NAMALWA (cell line): ENCODE data around the gene KCNE1.
A peak's percentile ranks its signal among the peaks of the same experiment; 100 is the strongest.
"Not testable (repeated sequence)": the region's sequence is repeated elsewhere in the genome, so short reads cannot be mapped to it uniquely, and the experiment has no call there.

Experiments used
- DNase-seq: peaks from one replicate; pipeline ENCODE4 v3.0.0-alpha.2; 2015; ENCODE audit warnings: low spot score

The KCNE1 gene

GRCh38 chr21:34511181-34511580, 829 bp downstream of the KCNE1 start:
- DNase-seq, result no peak

- peak; percentile 66 for DNase-seq
Observed at GRCh38 chr21:34510148-34511142, 1.6 kb downstream of the KCNE1 start.

- no peak for DNase-seq
Observed at GRCh38 chr21:34509151-34509550, 2.9 kb downstream of the KCNE1 start.

GRCh38 chr21:34504595-34504994, 7.4 kb downstream of the KCNE1 start:
- no peak for DNase-seq

GRCh38 chr21:34502480-34503106, 9.4 kb downstream of the KCNE1 start:
- no peak for DNase-seq

GRCh38 chr21:34501716-34502115, 10.3 kb downstream of the KCNE1 start:
- DNase-seq, result no peak

GRCh38 chr21:34500191-34500590, 11.8 kb downstream of the KCNE1 start:
- no peak for DNase-seq

GRCh38 chr21:34499116-34499515, 12.9 kb downstream of the KCNE1 start:
- DNase-seq, result no peak

GRCh38 chr21:34498623-34499022, 13.4 kb downstream of the KCNE1 start:
- DNase-seq, result no peak

GRCh38 chr21:34483854-34484253, 28.2 kb downstream of the KCNE1 start:
- not testable (repeated sequence) for DNase-seq

GRCh38 chr21:34483435-34483834, 28.6 kb downstream of the KCNE1 start:
- DNase-seq, result not testable (repeated sequence)

- DNase-seq, result not testable (repeated sequence)
Observed at GRCh38 chr21:34467333-34467732, 44.7 kb downstream of the KCNE1 start.

GRCh38 chr21:34459426-34459825, 52.6 kb downstream of the KCNE1 start:
- DNase-seq, result not testable (repeated sequence)

GRCh38 chr21:34458266-34458665, 53.7 kb downstream of the KCNE1 start:
- DNase-seq, result not testable (repeated sequence)

GRCh38 chr21:34456180-34456579, 55.8 kb downstream of the KCNE1 start:
- DNase-seq, result not testable (repeated sequence)

GRCh38 chr21:34455628-34456027, 56.4 kb downstream of the KCNE1 start:
- DNase-seq, result not testable (repeated sequence)

- DNase-seq, result not testable (repeated sequence)
Observed at GRCh38 chr21:34447018-34447417, 65.0 kb downstream of the KCNE1 start.

- DNase-seq, result not testable (repeated sequence)
Observed at GRCh38 chr21:34443486-34443885, 68.5 kb downstream of the KCNE1 start.

GRCh38 chr21:34429710-34430109, 82.3 kb downstream of the KCNE1 start:
- DNase-seq, result not testable (repeated sequence)

GRCh38 chr21:34428441-34428840, 83.6 kb downstream of the KCNE1 start:
- DNase-seq, result not testable (repeated sequence)

GRCh38 chr21:34427339-34427738, 84.7 kb downstream of the KCNE1 start:
- not testable (repeated sequence) for DNase-seq

- not testable (repeated sequence) for DNase-seq
Observed at GRCh38 chr21:34423805-34424204, 88.2 kb downstream of the KCNE1 start, which contains the start of gene SMIM34. Gene SMIM34 (minus strand): TSS chr21:34423951. CDS start chr21:34423839, 112 bp downstream.
